Heart left ventricle (tissue), 13 donors: ENCODE data around the gene ITGB6.

ENCODE experiments used
- POLR2A ChIP-seq, 2 donors: fragments of 450-650 bp; IDR thresholded peaks; one replicate each; pipeline ENCODE4 v1.6.1; 2017; ENCODE audit warnings: antibody characterized with exemption in 2 of 2, mild to moderate bottlenecking in 2 of 2, moderate library complexity in 2 of 2
- TF ChIP-seq, protein P1 (sequence below), 12 donors: fragments of 200-600 bp; sonication (generic) in 4 of 12; IDR thresholded peaks; one replicate each; pipeline versions ENCODE4 v1.5.0 to v1.8.0; 2018 to 2022; ENCODE audit warnings: antibody characterized with exemption in 12 of 12, mild to moderate bottlenecking in 5 of 12
- donor health status: ischemic (EF 13 %, LVEDD 7.1; RV severe dilation, severe dysfunction).
- donor health status: DM: no; HTN: yes; CAD: no.
- donor health status: DM: no; HTN: no; CAD: no.
- donor health status: ischemic (EF 25% LVEDD 6.9; RV normal size, moderate dysfunction).
- donor health status: ischemic (EF 25% LVEDD 5.7; RV mildly dilated, moderate dysfunction).
- donor health status: ischemic (EF 35%, LVEDD 5.7; RV mildly dilated, moderate dysfunction).
- donor health status: nonischemic (EF 11% LVEDD 7.7; RV severe dilation, severe dysfunction).
- donor health status: DM: yes; HTN: yes; CAD: no.
- donor health status: PGD.
- donor health status: ischemic (EF 29% LVEDD 5.4; RV normal size, mild dysfunction).
- donor health status: nonischemic (EF 23%, LVEDD 6.1; RV moderate dilation, normal function).

DNA sequence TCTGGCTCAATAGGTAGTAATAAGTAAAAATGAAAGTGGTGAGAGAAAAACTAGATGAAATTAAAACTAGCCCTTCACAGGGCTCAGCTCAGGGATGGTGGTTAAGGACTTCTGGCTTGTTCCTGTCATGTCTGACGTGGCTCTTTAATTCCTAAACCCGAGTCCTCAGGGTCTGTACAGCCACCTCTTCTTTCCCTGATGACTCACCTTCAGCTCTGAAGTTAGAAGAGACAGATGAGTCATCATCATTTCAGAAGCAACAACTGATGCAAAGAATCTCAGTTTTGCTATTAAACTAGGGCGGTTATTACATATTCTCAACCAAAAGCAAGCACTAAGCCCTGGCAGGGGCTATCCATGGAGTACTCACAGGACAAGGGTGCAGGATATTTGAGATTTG, 24.0 kb upstream of the ITGB6 start:
- TF ChIP-seq, protein P1, sequence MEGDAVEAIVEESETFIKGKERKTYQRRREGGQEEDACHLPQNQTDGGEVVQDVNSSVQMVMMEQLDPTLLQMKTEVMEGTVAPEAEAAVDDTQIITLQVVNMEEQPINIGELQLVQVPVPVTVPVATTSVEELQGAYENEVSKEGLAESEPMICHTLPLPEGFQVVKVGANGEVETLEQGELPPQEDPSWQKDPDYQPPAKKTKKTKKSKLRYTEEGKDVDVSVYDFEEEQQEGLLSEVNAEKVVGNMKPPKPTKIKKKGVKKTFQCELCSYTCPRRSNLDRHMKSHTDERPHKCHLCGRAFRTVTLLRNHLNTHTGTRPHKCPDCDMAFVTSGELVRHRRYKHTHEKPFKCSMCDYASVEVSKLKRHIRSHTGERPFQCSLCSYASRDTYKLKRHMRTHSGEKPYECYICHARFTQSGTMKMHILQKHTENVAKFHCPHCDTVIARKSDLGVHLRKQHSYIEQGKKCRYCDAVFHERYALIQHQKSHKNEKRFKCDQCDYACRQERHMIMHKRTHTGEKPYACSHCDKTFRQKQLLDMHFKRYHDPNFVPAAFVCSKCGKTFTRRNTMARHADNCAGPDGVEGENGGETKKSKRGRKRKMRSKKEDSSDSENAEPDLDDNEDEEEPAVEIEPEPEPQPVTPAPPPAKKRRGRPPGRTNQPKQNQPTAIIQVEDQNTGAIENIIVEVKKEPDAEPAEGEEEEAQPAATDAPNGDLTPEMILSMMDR (IDR thresholded peaks at IDR 0.05): no peak
- TF ChIP-seq POLR2A (IDR thresholded peaks at IDR 0.05): no peak
